Suprapubic skin (tissue), 3 donors: ENCODE data around the gene ADARB1.

Experiments used
- CTCF ChIP-seq, 2 donors: fragments of 200-600 bp in 1 of 2; fragments of 450-650 bp in 1 of 2; sonication (generic) in 1 of 2; IDR thresholded peaks; one replicate each; pipeline ENCODE4 v1.5.1; 2016 to 2019; ENCODE audit warnings: antibody characterized with exemption in 2 of 2, mild to moderate bottlenecking in 1 of 2, moderate library complexity in 1 of 2
- EP300 ChIP-seq: sonication (generic); formaldehyde crosslinking; IDR thresholded peaks from one replicate; pipeline ENCODE4 v1.6.1; 2017; ENCODE audit warnings: antibody characterized with exemption

GRCh38 chr21:45217010-45217409, 142.6 kb downstream of the ADARB1 start:
- no peak for TF ChIP-seq EP300
- no peak for TF ChIP-seq CTCF (IDR thresholded peaks at IDR 0.05)
